PFSK-1 (cell line): ENCODE data around the gene NEK2.

Source experiments
- FOXP2 ChIP-seq: optimal IDR thresholded peaks from 2 replicates; pipeline ENCODE3; 2011; ENCODE audit warnings: borderline replicate concordance, control low read depth, inconsistent platforms; ENCODE audit not compliant: insufficient read depth; ENCODE audit errors: extremely low read length, extremely low read depth
- POLR2AphosphoS5 ChIP-seq: IDR thresholded peaks from 2 replicates; pipeline ENCODE4 v1.6.1; 2012; ENCODE audit warnings: low read depth, mild to moderate bottlenecking, control low read depth, low read length, moderate library complexity
- REST ChIP-seq, 2 experiments: IDR thresholded peaks; 2 replicates each; pipeline versions ENCODE4 v1.6.1 to v1.8.0; 2011 to 2012; ENCODE audit warnings: low read depth in 2 of 2, low read length in 2 of 2, control low read depth in 1 of 2, inconsistent platforms in 1 of 2, mild to moderate bottlenecking in 1 of 2, moderate library complexity in 1 of 2; ENCODE audit not compliant: insufficient read depth in 1 of 2
- SIN3A ChIP-seq: IDR thresholded peaks from 2 replicates; pipeline ENCODE4 v1.6.1; 2012; ENCODE audit warnings: mild to moderate bottlenecking, low read length, moderate library complexity, borderline replicate concordance; ENCODE audit not compliant: insufficient read depth
- TAF1 ChIP-seq: IDR thresholded peaks from 2 replicates; pipeline ENCODE4 v1.6.1; 2012; ENCODE audit warnings: low read length, control low read depth, borderline replicate concordance; ENCODE audit not compliant: insufficient read depth

NEK2 gene

GRCh38 chr1:211616231-211616964 is 59.0 kb downstream of the NEK2 start:
- TF ChIP-seq TAF1 (no peak), REST (IDR thresholded peaks at IDR 0.05; ENCODE audit: insufficient read depth in 1 of 2, low read depth in 2 of 2, low read length in 2 of 2) (no peak)

- no peak for TF ChIP-seq FOXP2
- no peak for TF ChIP-seq POLR2AphosphoS5
- TF ChIP-seq REST (IDR thresholded peaks at IDR 0.05; ENCODE audit: insufficient read depth in 1 of 2, low read depth in 2 of 2, low read length in 2 of 2), result no peak
- no peak for TF ChIP-seq TAF1
- no peak for TF ChIP-seq SIN3A
Observed at GRCh38 chr1:211614615-211615014, 60.8 kb downstream of the NEK2 start.

GRCh38 chr1:211613951-211614350 is 61.5 kb downstream of the NEK2 start:
- TF ChIP-seq TAF1 (no peak), POLR2AphosphoS5 (no peak), SIN3A (no peak), FOXP2 (no peak), REST (IDR thresholded peaks at IDR 0.05; ENCODE audit: insufficient read depth in 1 of 2, low read depth in 2 of 2, low read length in 2 of 2) (no peak)

GRCh38 chr1:211613108-211613947 is 62.1 kb downstream of the NEK2 start:
- TF ChIP-seq TAF1 (no peak), REST (IDR thresholded peaks at IDR 0.05; ENCODE audit: insufficient read depth in 1 of 2, low read depth in 2 of 2, low read length in 2 of 2) (no peak), POLR2AphosphoS5 (no peak), SIN3A (no peak), FOXP2 (no peak)
